HG03066 (cell line): ENCODE measurements around the gene RAD51B.

Source experiments
- ATAC-seq: cut with Tn5 transposase; IDR thresholded peaks from one replicate; pipeline ENCODE4 v1.9.1; 2021; ENCODE audit warnings: low read depth; ENCODE audit not compliant: unreplicated experiment

The RAD51B gene

DNA sequence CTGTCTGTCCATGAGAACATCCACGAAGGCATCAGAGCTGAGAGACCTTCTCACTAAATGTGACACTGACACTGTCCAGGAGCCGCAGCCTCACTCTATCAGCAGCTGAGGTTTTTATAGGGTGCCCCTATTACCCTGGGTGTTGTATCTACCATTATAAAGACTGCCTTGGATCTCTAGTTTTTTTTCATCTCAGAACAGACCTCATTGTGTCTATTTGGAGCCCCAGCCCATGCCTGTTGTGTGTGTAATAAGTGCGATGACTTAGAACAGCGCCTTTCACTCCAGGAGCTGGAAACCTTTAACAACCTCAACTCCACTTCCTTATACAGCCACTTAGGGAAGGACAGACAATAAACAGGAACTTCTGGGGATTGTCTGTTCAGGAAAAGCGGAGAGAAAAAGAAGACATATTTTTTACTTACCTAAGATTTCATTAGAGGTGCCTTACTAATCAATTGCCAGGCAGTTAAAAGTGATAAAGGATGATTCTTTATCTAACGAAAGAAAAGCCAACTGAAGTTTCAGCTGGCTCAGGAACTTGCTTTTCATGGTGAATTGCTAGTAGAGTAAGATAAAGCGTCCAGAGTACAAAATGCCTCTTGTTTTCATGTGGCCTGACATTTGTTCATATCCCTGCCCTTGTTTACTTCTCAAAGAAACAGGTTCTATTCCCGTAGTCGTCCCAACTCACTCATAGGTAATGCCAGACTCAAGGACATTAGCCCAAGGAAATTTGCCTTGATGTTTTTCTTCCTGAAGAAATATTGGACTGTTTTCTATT, 420.6 kb downstream of the RAD51B start:
- ATAC-seq = no peak

DNA sequence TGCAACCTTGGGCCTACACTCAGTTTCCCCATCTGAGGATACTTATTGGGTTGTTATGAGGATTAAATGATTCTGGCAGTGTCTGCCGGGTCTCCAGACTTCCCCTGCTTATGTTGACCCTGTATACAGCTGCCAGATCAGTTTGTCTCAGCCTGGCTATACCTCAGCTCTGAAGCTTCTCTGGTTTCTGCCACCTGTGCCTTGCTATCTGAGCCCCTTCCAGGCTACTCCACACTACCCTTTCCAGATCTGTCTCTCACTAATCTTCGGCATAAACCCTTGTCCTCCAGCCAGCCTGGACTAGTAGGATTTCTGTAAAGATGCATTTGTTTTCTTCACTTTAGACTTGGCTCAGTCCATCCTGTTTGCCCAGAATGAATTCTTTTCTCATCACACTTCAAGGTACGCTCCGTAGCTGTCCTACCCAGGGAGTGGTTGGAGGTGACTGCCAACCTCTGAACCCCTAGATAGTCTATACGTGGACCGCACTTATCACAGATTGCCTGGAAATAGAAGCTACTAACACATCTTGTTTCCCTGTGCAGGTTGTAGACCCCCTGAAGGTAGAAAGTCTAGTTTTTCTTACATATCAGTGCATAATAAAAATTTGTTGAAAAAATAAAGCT, 422.4 kb downstream of the RAD51B start:
- no peak for ATAC-seq

DNA sequence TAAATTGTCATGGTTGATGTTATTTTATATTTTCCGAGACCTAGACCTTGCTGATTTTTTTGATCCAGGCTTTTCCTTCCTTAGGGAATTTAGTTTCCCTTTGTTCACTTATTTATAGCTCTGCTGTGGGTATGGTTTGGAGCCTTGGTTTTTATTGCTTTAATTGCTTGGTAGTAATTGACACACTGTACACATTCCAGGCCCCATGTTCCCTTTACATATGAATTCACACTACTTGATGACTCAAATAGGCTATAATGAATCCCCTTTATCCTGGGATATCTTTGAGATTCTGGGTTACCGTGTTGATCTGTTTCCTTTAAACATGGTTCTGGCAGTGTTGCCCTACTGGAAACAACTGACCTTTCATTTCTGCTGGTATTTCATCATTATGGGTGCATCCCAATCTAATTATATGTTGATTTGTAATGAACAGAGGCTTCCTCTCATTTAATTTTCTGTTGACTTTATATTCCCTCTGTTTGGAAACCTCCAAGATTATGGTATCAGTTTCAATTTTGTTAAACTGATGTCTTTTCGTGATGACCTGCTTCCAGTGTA, 424.0 kb downstream of the RAD51B start:
- ATAC-seq = no peak

DNA sequence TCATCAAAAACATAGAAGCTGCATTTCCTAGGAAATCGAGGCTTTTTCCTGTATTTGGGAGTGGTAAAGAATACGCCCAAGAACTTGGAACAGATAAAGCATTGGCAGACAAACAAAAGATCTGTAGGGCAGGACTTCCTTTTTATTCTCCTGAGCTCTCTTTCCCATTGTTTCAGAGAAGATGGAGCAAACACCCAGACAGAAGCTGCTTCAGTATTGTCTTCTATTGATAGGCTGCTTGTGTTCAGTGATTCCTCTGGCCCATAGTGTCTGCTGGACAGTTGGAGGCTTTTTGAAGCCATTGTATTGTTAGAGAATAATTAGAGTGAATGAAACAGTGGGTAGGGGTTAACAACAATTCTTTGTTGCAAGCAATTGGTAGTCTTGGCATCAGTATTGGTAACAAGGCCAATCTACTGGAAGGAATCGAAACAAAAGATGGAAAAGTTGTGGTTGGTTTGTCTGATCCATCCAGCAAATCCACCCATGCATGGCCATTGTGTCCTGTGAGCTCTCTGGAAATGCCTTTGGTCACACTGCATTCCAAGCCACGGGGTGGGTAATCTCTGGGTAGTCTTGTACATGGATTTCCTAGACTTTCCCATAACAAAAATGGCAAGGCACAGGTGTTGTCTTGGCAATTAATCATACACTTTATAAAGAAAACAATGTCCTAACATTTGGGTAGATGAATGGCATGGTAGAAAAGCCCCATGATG, 424.8 kb downstream of the RAD51B start:
- no peak for ATAC-seq

DNA sequence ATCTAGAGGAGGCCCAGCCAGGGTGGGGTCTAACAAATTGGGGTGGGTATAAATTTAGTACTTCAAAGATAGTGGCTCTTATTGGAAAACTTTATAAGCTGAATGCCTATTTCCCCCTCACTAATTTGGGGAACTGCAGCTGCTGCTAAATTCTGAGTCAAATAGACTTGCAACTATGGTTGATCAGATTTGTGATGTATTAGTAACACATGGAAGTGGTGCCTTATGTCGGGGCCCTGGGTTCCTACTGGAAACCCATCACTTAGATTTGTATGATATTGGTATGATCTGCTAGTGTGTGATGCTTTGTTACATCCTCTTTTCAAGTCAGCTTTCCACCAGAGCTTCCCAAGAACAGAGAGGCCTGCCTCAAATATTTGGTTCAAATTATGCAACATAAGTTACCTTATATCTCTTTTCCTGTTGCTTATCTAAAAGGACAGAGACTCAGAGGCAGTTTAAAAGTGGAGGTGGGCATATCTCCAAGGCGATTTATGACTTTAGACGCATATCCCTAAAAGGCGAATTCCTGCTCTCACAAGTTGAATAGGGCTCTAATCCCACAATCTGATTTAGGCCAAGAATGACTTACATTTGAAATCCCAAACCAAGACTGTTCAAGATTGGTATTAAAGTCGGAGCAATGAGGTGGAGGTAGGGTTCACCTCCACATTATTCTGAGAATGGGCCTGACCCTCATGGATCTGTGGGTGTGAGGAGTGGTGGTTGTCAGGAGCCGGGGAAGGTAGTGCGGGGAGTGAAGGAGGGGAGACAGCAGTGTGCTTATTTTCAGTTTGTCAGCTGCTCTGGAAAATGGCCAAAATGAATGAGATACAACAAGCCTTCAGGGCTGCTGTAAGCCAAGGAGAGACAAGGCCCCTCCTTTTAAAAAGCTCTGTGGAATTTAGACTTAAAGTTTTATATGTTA, 425.8 kb downstream of the RAD51B start:
- no peak for ATAC-seq

DNA sequence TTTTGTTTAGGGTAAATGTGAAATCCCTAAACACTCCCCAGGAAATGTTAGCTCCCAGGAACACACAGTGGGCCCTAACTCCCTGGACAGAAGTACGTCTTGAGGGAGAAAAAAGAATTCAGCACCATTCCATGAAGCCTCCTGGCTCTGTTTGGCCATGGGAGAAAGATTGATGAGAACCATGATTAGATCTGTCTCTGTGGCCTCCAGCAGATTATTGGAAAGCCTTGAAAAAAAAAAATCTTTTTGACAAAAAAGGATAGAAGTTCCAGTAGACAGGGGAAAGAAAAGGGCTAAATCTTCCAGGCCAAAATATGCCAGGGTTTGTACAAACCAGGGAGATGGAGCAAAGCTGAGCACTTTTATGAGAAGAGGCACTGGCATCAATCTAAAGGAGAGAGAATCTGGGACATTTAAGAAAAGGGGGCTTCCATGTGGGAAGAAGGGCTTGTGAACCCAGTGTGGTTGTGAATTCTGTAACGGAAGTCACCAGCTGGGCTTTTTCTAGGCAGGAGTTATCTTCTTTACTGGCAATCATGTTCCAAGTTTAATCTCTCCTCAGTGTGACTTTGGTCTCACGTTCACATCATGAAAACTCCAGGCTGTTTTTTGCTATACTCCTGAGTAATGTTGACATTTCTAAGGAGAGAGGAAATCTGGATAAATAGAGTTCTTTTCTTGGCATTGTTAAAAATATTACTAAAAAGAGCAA, 426.7 kb downstream of the RAD51B start:
- no peak for ATAC-seq

DNA sequence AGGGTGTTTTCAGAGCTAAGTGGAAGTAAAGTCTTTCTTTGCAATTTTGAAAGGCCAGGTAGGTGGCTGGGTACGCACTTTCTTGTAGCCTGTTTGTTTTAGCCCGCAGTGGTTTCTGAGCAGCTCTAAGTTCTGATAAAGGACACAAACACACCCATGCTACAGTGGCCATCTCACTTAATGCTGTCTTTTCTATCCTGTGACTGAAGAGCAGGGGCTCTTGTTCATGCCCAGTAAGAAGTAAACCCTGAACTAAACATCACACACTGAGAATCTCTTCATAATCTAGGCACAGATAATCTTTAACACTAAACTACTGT, 427.2 kb downstream of the RAD51B start:
- no peak for ATAC-seq

DNA sequence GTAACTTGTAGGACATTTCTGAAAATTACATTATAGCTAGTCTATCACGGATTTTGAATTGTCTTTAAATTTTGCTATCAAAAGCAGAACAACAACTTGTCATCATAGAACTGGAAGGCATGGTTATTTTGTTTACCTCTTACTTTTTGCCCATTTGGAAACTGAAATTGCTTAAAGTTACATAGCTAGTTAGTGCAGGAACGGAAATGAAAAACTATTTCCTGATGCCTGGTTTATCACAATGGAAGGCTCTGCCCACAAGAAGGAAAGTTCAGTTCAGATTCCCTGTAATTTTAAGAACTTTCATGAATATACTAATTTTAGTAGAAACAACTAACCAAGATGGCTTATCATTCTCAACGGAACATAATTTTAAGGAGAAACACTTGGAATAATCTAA, 427.7 kb downstream of the RAD51B start:
- no peak for ATAC-seq

DNA sequence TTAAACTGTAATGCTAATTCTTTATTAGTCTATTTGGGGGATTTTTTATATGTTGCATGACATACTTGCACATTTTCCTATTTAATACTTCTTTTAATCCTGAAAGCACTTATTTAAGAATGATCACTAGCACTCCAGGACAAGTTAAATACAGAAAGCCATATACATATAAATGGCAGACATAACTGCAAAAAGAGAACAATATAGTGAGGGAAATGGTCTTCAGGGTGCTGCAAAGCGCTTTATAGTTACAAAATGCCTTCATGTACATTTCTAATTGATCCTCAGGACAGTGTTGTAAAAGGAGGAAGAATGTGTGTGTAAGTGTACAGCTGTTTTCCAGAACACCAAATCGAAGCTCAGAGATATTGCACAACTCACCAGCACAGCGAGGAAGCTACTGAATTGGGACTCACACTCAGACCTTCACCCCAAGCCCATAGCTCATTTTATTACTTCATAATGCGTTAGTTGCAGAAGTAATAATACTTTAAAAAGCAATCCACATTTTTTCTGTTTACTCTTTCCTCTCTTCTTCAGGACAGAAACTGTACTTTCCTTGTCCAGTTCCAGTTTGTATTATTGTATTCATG, 428.2 kb downstream of the RAD51B start:
- no peak for ATAC-seq

DNA sequence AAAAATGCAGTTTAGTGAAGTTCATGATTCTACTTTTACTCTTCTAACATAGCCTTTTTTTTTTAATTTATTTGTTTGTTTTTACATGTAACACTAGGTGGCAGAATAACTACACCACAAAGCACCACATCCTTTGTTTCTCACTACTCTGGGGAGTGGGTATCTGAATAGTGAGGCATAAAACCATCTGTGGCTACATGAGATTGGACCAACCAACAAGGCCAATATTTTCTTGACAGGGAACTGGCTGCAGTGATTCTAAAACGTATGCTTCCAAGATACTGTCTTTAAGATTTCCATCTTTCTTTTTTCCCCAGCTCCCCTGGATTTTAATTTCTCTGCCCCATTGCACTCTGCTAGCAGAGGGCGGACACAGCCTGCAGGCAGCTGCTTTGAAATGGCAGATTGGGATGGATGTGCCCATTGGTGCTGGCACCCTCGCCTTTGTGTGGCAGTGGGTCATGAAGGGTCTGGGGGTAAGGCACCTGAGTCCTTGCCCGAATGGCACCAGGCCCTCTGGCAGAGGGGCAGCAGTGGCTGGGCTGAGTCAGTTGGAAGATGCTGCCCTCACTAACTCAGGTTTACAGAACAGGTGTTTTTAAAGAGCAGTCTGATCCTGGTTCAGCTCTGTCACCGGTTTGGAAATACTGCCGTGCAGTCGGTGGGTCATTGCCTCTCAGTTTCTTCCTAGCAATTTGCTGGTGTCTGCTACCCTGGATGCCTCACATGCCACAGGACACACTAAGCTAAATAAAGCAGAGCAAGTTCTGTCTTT, 429.1 kb downstream of the RAD51B start:
- no peak for ATAC-seq

DNA sequence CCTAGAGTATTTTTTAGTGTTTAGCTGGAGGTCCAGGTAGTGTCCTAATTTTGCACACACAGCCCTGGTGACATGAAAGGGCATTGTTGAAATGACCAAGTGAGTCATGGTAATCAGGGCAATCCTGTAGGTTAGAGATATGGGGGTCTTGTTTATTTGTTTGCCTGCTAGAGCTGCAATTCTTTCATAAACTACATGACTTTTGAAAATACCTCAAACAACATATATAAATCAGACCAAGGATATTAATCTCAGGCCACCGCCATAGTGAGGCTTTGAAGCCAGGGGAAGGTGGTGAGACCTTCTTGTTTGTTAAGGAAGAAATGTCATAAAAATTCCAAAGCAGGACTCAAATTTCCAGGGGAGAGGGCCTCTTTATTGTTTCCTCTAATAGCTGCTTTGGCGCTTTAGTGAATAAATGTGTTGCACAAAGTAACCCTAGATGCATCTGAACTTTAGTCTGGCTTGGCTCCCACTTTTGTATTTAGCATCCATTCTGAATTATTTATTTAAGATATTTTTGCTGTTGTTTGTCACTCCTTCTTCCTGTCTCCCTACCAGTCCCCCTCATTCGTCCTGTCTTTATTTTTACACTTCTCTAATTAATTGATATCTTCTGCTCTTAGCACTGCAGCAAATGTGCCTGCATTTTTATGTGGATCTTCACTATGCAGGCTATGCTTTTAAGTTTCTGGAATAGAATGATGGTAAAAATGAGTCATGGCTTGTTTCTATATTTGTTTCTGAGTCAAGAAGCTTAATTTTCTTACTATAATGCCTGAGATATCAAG, 430.3 kb downstream of the RAD51B start:
- no peak for ATAC-seq

DNA sequence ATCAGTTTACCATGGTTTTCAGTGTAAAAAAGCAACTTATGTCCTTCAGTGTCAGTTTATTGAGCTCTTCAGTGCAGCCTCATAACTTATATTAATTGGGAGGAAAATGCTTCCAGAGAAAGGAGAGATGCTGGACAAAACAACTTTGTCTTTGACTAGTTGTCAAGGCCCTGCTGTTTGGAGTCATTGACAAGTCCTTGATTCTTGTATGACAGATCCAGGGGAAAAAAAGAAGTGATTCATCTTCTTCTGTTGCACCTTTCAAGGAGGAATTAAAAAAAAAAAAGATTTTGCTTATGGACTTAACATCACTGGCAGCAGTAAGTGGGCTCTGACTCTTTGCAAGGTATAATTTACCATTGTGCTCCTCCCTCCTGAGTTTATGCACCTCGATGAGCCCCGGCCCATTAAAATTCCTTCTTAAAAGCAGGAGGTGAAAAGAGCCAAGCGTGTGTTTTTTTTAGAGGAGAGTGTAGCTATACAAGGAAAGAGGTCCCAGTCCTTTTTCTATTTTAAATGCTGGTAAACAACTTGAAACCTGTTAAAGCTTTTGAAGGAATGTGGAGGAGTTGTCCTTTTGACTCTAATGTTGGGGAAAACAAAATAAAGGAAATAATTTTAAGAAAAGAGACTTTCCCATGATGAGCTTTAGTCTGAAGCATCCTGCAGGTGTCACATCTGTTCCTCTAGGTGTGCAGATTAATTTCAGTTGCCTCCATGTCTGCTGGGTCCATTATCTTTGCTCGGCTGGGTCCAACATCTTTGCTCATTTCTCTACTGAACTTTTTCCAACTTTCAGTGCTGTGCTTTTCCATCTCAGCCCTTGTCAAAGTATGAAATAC, 431.6 kb downstream of the RAD51B start:
- no peak for ATAC-seq

DNA sequence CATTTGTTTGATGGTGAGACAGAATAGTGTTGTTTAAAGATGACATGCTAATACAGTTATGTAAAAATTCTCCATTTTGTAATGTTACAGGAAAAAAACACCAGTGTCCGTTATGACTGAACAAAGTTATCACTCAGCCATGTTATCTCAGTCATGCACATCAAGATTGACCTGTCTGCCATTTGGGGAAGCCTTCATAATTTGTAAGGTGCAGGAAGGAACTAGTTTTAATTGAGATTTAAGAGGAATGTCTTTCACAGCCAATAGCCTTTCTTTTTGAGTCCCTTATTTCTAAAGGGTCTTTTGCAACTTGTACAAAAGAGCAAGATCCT, 432.2 kb downstream of the RAD51B start:
- ATAC-seq = no peak

DNA sequence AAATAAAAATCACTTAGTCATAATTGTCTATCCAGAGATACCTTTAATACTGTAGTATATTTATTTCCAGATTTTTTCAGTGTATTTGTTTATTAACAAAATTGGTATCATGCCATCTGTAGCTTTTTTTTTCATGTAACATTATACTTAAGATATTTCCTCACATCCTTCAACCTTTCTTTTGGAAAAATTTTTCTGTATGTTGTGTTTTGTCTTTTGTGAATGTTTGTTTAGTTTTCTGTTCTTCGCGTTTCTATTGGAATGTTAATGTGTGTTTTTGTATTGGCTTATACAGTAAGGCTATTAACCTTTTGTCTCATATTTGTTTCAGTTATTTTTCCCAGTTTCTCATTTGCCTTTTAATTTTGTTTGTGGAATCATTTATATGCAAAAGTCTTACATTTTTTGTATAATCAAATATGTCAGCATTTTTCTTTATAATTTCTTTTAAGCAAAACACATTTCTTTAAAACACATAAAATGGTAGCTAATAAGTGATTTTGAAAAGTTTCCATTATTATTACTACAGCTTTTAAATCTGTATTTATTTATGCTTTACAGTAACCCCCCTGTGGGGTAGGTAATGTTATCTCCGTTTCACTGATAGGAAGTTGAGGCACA, 433.7 kb downstream of the RAD51B start:
- ATAC-seq = no peak

DNA sequence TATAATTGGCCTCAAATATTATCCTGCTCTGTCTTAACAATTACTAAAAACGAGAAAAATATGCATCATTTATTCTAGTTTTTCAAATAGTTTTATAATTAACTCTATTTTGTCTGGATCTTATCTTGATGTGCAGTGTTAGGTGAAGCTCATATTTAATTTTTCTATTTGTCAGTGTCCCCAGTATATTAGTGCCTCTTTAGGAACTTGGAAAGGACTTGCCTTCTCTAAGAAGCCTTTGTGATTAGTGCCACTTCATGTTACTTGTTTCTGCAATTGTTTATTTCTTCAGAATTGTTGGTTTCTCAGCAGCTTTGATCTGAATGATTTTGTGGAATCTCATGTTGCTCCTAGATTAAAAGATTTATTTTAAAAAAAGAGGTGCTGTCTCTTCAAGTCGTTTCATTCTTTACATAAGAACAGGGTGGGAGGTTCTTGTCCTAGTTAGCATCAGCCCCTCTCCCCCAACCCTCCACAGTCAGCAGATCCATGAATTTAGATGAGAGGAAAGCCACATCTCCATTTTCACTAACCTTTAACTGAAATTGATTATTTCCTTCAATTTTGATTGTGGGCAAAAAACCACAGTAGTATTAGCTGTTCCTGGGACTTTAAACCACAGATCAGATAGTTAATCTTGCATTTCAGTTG, 434.4 kb downstream of the RAD51B start:
- ATAC-seq = no peak
